Frontal cortex (tissue), 4 donors: Measurements from ENCODE around the gene MIDN. TPM values are rescaled to one million over a fixed set of nuclear protein-coding genes. Genes with fewer than 3 reads are reported as not detected.
A peak's percentile ranks its signal among the peaks of the same experiment; 100 is the strongest.

Experiments
- DNase-seq, 2 donors: peaks; one replicate each; pipeline ENCODE4 v3.0.0; 2012; ENCODE audit warnings: low spot score in 2 of 2
- FAIRE-seq: peaks from 2 replicates; lab custom pipeline; 2012; peaks lifted over from hg19 to GRCh38; lab: Jason Lieb, UNC
- total RNA-seq: library from RNA; depleted of rRNA; stranded (reverse); fragments of >200 nt; gene quantifications from one replicate; pipeline ENCODE4 v1.2.3, GENCODE V29; 2014
- donor health status: control.
- donor health status: control.
- donor health status: control.

Gene MIDN
- total RNA-seq, 1 donor from 2014 or later: 14.3 TPM

DNA sequence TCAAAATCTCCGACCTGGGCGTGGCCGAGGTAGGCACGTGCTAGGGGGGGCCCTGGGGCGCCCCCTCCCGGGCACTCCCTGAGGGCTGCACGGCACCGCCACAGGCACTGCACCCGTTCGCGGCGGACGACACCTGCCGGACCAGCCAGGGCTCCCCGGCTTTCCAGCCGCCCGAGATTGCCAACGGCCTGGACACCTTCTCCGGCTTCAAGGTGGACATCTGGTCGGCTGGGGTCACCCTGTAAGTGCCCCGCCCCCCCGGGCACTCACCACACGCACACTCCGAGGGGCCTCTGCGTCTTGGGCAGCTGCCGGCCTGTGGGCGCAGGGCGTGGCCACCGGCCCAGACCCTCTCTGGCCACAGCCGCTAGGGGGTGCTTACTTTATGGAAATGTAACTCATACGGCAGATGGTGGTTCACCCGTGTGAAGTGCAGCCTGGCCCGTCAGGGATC lies 27.9 kb upstream of the MIDN start:
- FAIRE-seq (no peak), DNase-seq (no peak)

GRCh38 chr19:1220976-1221903 lies 27.1 kb upstream of the MIDN start:
- peak; percentile 90 to 92 for DNase-seq

GRCh38 chr19:1221904-1222255 lies 26.5 kb upstream of the MIDN start:
- no peak for FAIRE-seq

More at GRCh38 chr19:1220976-1221903, 27.1 kb upstream of the MIDN start:
- no peak for FAIRE-seq

GRCh38 chr19:1222394-1222793 lies 26.0 kb upstream of the MIDN start:
- FAIRE-seq (no peak), DNase-seq (no peak)

More at GRCh38 chr19:1221904-1222255, 26.5 kb upstream of the MIDN start:
- DNase-seq: no peak

DNA sequence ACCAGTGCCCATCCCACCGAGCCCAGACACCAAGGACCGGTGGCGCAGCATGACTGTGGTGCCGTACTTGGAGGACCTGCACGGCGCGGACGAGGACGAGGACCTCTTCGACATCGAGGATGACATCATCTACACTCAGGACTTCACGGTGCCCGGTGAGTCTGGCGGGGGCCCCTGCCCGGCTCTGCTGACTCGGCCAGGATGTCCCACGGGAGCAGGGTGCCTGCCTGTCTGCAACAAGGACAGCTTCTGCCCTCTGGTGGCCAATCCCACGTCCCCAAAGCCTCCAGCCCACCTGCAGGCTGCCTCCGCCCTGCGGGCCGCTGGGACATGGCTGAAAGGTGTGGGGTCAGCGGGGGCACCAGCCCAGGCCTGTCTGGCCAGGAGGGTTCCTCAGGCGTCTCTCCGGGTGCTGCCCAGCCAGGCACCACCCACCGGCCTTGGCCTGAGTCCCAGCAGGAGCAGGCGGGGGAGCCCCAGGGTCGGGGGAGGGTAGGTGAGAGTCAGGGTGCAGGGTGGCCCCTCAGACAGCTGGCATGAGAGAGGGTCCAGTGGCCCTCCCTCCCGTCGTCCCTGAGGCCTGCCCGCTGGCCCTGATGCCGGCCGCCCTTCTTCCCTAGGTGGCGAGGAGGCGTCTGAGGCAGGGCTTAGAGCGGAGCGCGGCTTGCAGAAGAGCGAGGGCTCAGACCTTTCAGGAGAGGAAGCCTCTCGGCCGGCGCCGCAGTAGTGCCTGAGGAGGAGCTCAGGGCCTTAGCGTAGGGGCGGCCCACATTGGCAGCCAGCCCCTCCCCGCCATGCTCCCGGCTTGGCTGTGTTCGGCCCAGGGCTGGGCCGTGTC lies 25.1 kb upstream of the MIDN start:
- FAIRE-seq (no peak), DNase-seq (no peak)

DNA sequence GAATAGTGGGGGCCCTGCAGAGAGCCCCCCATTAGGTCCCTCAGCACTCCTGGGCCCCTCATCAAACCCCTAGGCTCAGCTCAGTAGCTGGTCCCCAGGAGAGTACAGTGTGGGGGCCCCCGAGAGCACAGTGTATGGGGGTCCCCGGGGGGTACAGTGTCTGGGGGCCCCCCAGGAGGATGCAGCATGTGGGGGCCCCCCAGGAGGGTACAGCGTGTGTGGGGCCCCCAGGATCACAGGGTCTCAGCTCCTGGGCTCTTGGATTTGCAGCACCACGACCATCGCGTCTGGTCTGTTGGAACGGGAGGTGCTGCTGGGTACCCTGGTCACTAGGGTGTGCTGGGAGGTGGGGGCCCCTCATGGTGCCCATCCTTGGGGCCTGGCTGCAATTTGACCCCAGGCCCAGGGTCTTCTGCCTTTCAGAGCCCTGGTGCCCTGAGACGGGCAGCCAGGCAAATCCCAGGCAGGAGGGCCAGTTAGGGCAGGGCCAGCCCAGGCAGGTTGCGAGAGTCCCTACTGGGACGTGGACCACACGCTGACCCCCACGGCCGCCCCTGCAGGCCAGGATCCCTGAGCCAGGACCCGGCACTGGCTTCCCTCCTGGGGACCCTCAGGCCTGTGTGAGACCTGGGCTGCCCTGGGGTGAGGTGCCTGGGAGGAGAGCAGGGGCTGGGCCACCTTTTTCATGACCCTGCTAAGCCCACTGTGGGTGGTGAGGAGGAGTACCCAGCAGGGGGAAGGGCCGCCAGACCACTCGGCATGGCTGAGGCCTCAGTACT lies 24.1 kb upstream of the MIDN start:
- DNase-seq (no peak), FAIRE-seq (no peak)

DNA sequence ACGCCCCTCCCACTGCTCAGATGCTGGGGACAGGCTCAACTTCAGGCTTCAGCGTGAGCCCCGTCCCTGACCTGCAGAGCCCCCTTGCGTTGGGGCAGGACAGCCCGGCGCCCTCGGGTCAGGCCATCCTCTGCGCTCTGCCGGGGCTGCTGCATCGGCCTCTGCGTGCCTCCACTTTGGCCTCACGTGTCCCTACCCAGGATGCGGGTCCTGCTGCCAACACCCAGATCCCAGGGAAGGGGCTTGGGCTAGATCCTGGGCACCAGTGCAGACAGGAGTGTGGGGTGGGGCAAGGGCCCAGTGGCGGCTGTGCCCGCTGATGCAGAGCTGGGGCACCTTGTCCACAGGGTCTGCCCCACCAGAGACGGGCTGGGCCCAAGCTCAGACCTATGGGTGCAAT lies 23.5 kb upstream of the MIDN start:
- FAIRE-seq (no peak), DNase-seq (no peak)

DNA sequence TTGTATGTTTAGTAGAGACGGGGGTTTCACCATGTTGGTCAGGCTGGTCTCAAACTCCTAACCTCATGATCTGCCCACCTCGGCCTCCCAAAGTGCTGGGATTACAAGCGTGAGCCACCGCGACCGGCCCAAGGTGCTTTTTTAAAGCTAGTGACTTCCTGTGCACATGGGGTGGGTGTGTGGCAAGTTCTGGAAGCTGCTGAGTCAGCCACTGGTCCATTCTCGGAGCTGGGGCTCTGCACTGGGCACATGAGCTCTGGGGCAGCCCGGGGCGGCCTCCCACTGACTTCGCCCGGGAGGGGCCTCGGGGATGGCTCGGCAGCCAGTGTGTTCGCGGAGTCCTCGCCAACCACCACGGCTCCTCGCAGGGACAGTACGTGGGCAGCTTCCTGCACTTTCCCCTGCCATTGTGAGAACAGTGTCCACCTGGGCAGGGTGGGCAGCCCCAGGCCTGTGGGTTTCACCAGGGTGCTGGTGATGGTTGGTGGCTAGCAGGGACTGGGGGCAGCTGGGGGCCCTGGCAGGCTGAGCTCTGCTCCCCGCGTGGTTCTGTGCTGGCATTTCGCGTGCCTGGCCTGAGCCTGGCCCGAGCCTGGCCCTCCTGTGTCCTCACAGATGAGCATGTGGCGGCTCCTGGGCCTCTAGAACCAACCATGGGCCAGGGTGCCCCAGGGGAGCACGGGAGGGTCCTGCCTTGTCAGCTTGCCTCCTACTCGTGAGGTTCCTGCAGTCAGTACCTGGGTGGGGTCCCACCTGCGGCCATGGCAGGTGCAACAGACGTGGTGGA lies 22.8 kb upstream of the MIDN start:
- no peak for DNase-seq

DNA sequence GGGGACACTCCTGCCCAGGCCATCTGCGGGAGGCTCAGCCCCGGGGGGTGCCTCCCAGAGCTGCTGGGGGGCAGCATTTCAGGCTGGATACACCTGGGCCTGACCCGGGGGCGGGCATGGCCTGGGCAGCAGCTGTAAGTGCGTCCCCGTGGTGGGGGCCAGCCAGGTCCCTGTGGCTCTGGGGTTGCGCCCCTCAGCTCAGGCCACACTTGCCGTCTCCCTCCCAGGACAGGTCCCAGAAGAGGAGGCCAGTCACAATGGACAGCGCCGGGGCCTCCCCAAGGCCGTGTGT lies 22.2 kb upstream of the MIDN start:
- FAIRE-seq: no peak
- no peak for DNase-seq

More for the DNA sequence above, 22.8 kb upstream of the MIDN start:
- FAIRE-seq: no peak

DNA sequence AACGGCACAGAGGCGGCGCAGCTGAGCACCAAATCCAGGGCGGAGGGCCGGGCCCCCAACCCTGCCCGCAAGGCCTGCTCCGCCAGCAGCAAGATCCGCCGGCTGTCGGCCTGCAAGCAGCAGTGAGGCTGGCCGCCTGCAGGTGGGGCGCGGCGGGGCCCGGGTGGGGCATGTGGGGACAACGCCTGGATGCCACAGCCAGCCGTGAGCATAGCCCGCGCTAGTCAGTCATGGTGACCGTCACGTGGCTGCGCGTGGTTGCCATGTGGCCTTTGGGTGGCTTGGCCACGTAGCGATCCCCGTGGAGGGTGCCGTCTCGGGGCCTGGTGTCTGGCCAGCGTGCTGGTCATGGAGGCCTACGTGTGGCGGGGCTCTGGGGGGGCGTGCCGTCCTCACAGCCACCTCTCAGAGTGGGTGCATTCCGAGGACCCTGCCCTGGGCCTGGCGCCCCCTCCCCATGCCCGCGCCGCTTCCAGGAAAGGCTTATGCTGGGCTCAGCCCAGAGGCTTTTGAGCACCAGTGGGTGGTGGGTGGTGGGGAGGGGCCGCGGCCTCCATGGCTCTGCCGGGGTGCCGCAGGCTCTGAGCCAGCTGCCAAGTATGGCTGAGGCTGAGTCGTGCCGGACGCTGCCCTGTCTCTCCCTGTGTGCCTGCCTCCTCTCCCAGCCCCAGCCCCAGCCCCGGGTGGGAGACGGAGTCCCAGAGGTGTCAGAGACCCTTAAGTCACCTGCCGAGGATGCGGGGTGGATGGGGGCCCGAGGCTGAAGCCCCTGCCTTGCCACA lies 21.7 kb upstream of the MIDN start:
- FAIRE-seq (no peak), DNase-seq (no peak)

DNA sequence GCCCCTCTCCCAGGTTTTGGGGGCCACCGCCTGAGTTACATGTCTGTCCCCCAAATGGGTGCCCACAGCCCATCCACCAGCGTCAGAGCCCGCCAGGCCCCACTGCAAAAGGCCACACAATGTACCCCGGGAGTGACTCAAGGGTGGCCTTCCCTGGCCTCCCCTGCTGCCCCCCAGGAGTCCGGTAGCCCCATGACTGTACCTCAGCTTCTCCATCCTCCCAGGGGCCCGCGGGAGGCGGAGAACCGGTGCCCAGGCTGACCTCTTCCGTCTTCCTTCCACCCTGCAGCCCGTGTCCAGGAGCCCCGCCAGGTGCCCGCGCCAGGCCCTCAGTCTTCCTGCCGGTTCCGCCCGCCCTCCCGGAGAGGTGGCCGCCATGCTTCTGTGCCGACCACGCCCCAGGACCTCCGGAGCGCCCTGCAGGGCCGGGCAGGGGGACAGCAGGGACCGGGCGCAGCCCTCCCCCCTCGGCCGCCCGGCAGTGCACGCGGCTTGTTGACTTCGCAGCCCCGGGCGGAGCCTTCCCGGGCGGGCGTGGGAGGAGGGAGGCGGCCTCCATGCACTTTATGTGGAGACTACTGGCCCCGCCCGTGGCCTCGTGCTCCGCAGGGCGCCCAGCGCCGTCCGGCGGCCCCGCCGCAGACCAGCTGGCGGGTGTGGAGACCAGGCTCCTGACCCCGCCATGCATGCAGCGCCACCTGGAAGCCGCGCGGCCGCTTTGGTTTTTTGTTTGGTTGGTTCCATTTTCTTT lies 20.9 kb upstream of the MIDN start:
- no peak for DNase-seq
- FAIRE-seq: no peak

DNA sequence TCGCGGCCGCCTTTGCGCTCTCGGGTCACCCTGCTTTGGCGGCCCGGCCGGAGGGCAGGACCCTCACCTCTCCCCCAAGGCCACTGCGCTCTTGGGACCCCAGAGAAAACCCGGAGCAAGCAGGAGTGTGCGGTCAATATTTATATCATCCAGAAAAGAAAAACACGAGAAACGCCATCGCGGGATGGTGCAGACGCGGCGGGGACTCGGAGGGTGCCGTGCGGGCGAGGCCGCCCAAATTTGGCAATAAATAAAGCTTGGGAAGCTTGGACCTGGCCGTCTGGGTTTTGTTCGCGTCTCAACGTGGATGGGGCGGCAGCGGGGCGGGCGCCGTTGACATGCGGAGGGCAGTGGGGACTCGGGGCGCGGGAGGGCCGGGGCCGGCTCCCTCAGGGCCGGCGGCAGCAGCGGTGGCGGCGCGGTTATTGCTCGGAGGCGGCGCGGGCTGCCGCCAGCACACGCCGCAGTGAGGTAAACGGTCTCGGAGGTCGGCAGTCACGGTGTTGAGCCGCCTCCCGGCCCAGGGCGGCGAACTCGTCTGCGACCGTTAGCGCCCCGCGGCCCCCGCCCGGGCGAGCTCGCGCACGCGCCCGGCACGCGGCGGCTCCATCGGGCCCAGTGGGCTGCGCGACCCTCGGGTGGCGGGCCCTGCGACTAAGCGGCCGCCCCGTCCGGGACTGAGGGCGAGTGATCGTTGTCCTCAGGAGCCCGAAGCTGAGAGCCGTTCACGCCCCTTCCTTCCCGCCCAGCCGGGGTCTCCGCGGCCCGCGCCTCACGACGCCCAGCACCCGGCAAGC lies 20.0 kb upstream of the MIDN start:
- DNase-seq: no peak
- FAIRE-seq: no peak

DNA sequence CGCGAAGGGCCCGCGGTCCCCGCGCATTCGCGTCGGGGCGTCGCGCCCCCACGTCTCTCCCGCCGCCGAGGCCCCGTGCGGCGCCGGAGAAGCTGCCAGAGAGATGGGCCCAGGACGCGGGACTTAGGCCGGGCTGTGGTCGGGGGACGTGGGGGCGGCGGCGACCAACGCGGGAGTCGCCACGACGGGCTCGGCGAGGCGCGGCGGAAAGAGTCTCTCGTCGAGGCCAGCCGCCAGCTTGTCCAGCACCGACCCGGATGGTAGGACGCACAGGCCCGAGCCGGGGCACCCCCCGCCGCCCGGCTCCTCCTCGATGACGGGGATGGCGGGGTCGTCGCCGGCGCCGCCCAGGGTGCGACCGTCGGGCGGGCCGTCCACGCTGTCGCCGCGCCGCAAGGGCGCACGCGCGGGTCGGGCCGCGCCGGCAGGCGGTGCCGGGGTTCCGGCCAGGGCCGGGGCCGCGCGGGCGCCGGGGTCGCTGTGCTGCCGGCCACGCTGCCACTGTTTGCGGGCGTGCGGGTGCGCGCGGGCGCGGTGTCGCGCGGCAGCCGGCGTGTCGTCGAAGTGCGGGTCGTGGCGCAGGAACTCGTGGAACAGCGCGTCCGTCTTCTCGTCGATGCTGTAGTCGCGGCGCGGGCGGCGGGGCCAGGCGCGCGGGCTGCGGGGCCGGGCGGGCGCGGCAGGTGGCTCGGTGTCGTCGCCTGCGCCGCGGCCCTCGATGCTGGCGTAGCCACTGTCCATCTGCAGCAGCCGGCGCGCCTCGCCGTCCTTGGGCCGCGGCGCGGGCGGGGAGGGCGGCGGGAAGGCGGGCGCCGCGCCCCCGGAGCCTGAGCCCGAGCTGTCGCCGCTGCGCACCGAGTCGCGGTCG lies 19.1 kb upstream of the MIDN start:
- no peak for FAIRE-seq

GRCh38 chr19:1229924-1230782 lies 18.2 kb upstream of the MIDN start:
- DNase-seq (no peak), FAIRE-seq (no peak)

More for the DNA sequence above, 19.1 kb upstream of the MIDN start:
- no peak for DNase-seq

DNA sequence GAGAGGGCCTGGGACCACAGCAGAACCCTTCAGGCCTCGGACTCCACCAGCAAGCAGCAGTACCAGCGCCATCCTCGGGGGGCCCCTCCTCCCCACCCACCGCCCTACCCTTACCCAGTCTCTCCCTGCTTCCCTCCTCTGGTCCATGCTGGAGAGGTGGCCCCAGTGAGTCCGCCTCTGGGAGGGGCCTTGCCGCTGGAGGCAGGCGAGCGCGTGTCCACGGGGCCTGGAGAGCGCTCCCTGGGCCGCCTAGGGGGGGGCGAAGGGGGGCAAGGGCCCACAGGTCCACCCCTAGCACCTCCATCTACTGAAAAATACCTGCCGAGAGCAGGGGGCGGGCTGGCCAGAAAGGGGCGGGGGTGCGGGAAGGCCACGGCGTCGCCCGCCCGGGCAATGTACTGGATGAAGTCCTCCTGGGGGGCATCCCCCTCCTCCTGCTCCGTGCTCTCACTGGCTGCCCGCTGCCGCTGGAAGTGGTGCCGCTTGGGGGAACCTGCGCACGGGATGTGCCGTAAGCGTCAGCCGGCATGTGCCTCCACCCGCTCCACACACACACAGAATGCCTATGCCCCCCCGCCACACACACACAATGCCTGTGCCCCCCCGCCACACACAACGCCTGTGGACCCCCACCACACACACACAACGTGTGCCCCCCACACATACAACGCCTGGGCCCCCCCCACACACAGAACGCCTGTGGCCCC lies 17.4 kb upstream of the MIDN start:
- FAIRE-seq (no peak), DNase-seq (no peak)
